HepG2 (cell line): ENCODE results near the gene IGIP. TPM values are rescaled to one million over a fixed set of nuclear protein-coding genes. Genes with fewer than 3 reads are reported as not detected.
A peak's percentile ranks its signal among the peaks of the same experiment; 100 is the strongest.

Experiments
- ARID5B ChIP-seq: IDR thresholded peaks from 2 replicates; pipeline ENCODE4 v1.4.0; 2020; ENCODE audit warnings: mild to moderate bottlenecking, missing genetic modification reagents
- CCDC6 ChIP-seq: sonication (generic); formaldehyde crosslinking; IDR thresholded peaks from 2 replicates; pipeline ENCODE4 v1.8.1; 2022; ENCODE audit warnings: mild to moderate bottlenecking, missing genetic modification reagents, moderate library complexity
- EHMT2 ChIP-seq: fragments of 200-600 bp; sonication (generic); IDR thresholded peaks from 2 replicates; pipeline ENCODE4 v1.7.0; 2017; ENCODE audit warnings: antibody characterized with exemption, low read depth, low read length, borderline replicate concordance
- HNRNPH1 ChIP-seq: fragments of 200-400 bp; formaldehyde crosslinking; optimal IDR thresholded peaks from 2 replicates; pipeline ENCODE3; 2017; ENCODE audit warnings: mild to moderate bottlenecking, low read depth, low read length
- ISL2 ChIP-seq: sonication (generic); formaldehyde crosslinking; IDR thresholded peaks from 2 replicates; pipeline ENCODE4 v1.5.0; 2020; ENCODE audit warnings: missing genetic modification reagents
- KLF6 ChIP-seq: IDR thresholded peaks from 2 replicates; pipeline ENCODE4 v1.8.0; 2016; ENCODE audit warnings: missing biosample characterization, missing genetic modification reagents
- LCORL ChIP-seq, 2 experiments: fragments of 450-650 bp in 1 of 2; sonication (generic) in 1 of 2; formaldehyde crosslinking in 1 of 2; IDR thresholded peaks; 2 replicates each; pipeline versions ENCODE4 v1.5.0 to v1.6.1; 2017 to 2020; ENCODE audit warnings: antibody characterized with exemption in 1 of 2, missing genetic modification reagents in 1 of 2
- MBNL3 ChIP-seq: fragments of 250-450 bp; sonication (Bioruptor Pico); conservative IDR thresholded peaks from 2 replicates; pipeline ENCODE4 v1.8.0; 2022; ENCODE audit warnings: mild to moderate bottlenecking, inconsistent platforms
- MTA1 ChIP-seq: sonication (generic); formaldehyde crosslinking; IDR thresholded peaks from 2 replicates; pipeline ENCODE4 v1.4.0; 2020; ENCODE audit warnings: missing genetic modification reagents, mild to moderate bottlenecking, borderline replicate concordance
- NR2F2 ChIP-seq: IDR thresholded peaks from 2 replicates; pipeline ENCODE4 v1.6.1; 2012; ENCODE audit warnings: low read depth, inconsistent platforms, borderline replicate concordance
- PLSCR1 ChIP-seq: sonication (generic); formaldehyde crosslinking; IDR thresholded peaks from 2 replicates; pipeline ENCODE4 v1.5.0; 2020; ENCODE audit warnings: missing genetic modification reagents, mild to moderate bottlenecking, borderline replicate concordance
- RELA ChIP-seq: sonication (generic); formaldehyde crosslinking; IDR thresholded peaks from 2 replicates; pipeline ENCODE4 v1.4.0; 2020; ENCODE audit warnings: missing genetic modification reagents
- RFX5 ChIP-seq: IDR thresholded peaks from 2 replicates; pipeline ENCODE4 v1.6.1; 2011; ENCODE audit warnings: low read depth, low read length, improper control_type of control experiment
- SAFB2 ChIP-seq: sonication (generic); formaldehyde crosslinking; IDR thresholded peaks from 2 replicates; pipeline ENCODE4 v1.5.1; 2020; ENCODE audit warnings: missing genetic modification reagents, low read depth, mild to moderate bottlenecking, borderline replicate concordance
- TFDP1 ChIP-seq: IDR thresholded peaks from 2 replicates; pipeline ENCODE4 v1.6.1; 2016; ENCODE audit warnings: missing compliant biosample characterization, missing genetic modification reagents, borderline replicate concordance
- XRCC5 ChIP-seq: fragments of 200-400 bp; formaldehyde crosslinking; optimal IDR thresholded peaks from 2 replicates; pipeline ENCODE3; 2017; ENCODE audit warnings: mild to moderate bottlenecking, low read length
- ZFP36L1 ChIP-seq: sonication (generic); formaldehyde crosslinking; IDR thresholded peaks from 2 replicates; pipeline ENCODE4 v1.8.0; 2022; ENCODE audit warnings: mild to moderate bottlenecking, missing genetic modification reagents, moderate library complexity
- ZMAT3 ChIP-seq: sonication (generic); formaldehyde crosslinking; conservative IDR thresholded peaks from 2 replicates; pipeline ENCODE4 v1.7.0; 2021; ENCODE audit warnings: missing genetic modification reagents
- ZNF30 ChIP-seq: sonication (generic); formaldehyde crosslinking; IDR thresholded peaks from 2 replicates; pipeline ENCODE4 v1.5.0; 2020; ENCODE audit warnings: mild to moderate bottlenecking, missing genetic modification reagents
- ZNF44 ChIP-seq: sonication (generic); formaldehyde crosslinking; IDR thresholded peaks from 2 replicates; pipeline ENCODE4 v1.5.1; 2020; ENCODE audit warnings: mild to moderate bottlenecking, missing genetic modification reagents
- ZNF496 ChIP-seq: sonication (generic); formaldehyde crosslinking; IDR thresholded peaks from 2 replicates; pipeline ENCODE4 v1.8.1; 2023; ENCODE audit warnings: mild to moderate bottlenecking, moderate library complexity, missing genetic modification reagents; ENCODE audit not compliant: insufficient replicate concordance
- ZNF589 ChIP-seq: sonication (generic); formaldehyde crosslinking; conservative IDR thresholded peaks from 2 replicates; pipeline ENCODE4 v1.8.0; 2022; ENCODE audit warnings: mild to moderate bottlenecking, moderate library complexity, missing genetic modification reagents
- ZSCAN31 ChIP-seq: sonication (generic); formaldehyde crosslinking; IDR thresholded peaks from 2 replicates; pipeline ENCODE4 v1.5.0; 2020; ENCODE audit warnings: low read depth, mild to moderate bottlenecking, missing genetic modification reagents
- ZSCAN9 ChIP-seq: IDR thresholded peaks from 2 replicates; pipeline ENCODE4 v1.6.1; 2016; ENCODE audit warnings: borderline replicate concordance
- polyA plus RNA-seq, 8 experiments: library from polyadenylated mRNA; depleted of rRNA in 3 of 8; stranded (reverse) in 7 of 8; unstranded in 1 of 8; fragments of >200 nt; fragmentation: Illumina TruSeq in 4 of 8; extraction: Trizol in 4 of 8; gene quantifications; 2 replicates each; pipeline versions ENCODE4 v1.2.1 to v1.2.3, GENCODE V29; 2011 to 2016; ENCODE audit warnings: low read depth in 4 of 8, missing spikeins in 1 of 8, mixed read lengths in 1 of 8; ENCODE audit not compliant: insufficient read depth in 1 of 8
- total RNA-seq, 5 experiments: library from RNA; depleted of rRNA; stranded (reverse); fragments of >200 nt; fragmentation: Illumina TruSeq; extraction: Trizol; gene quantifications; 2 replicates each; pipeline ENCODE4 v1.2.3, GENCODE V29; 2016; ENCODE audit warnings: low read depth in 1 of 5

IGIP gene
- total and polyA plus RNA-seq, 2 of the 13 experiments (the other 11 are each of a cell fraction or from before 2014, with no cell fraction given): 1.7 to 2.1 TPM

GRCh38 chr5:140113699-140114263, 12.0 kb upstream of the IGIP start, which contains the start of gene PURA (continued):
- TF ChIP-seq ARID5B (CRISPR knock-in tag) (peak; percentile 42; the same call in 1 of the 2 replicates), ZNF496 (CRISPR knock-in tag) (no peak), EHMT2 (no peak), ZSCAN31 (CRISPR knock-in tag) (peak; percentile 54), SAFB2 (CRISPR knock-in tag) (peak; percentile 58; the same call in 1 of the 2 replicates), ZNF30 (CRISPR knock-in tag) (no peak), ZMAT3 (CRISPR knock-in tag) (0 out of 2 replicates have a peak, but pooled peaks have one; percentile 22), MBNL3 (CRISPR knock-in tag) (no peak), RFX5 (no peak), PLSCR1 (CRISPR knock-in tag) (no peak), CCDC6 (CRISPR knock-in tag) (0 out of 2 replicates have a peak, but pooled peaks have one; percentile 33), ZNF589 (CRISPR knock-in tag) (no peak), HNRNPH1 (no peak), ZNF44 (CRISPR knock-in tag) (no peak), KLF6 (CRISPR knock-in tag) (no peak; the same call in 1 of the 2 replicates), ISL2 (CRISPR knock-in tag) (no peak), XRCC5 (peak; percentile 10), ZSCAN9 (no peak), LCORL (IDR thresholded peaks at IDR 0.05) (no peak), LCORL (CRISPR knock-in tag; IDR thresholded peaks at IDR 0.05) (no peak), RELA (CRISPR knock-in tag) (no peak), NR2F2 (no peak), MTA1 (CRISPR knock-in tag) (peak; percentile 57; the same call in 1 of the 2 replicates), TFDP1 (CRISPR knock-in tag) (peak; percentile 77; the same call in 1 of the 2 replicates), ZFP36L1 (CRISPR knock-in tag) (no peak)
